ENCODE data around the gene SOAT2. TPM values are rescaled to one million over a fixed set of nuclear protein-coding genes. Genes with fewer than 3 reads are reported as not detected.

The SOAT2 gene
- total and polyA plus RNA-seq, 4 donors, result 0.48 to 9.4 (median 1.3) TPM

DNA sequence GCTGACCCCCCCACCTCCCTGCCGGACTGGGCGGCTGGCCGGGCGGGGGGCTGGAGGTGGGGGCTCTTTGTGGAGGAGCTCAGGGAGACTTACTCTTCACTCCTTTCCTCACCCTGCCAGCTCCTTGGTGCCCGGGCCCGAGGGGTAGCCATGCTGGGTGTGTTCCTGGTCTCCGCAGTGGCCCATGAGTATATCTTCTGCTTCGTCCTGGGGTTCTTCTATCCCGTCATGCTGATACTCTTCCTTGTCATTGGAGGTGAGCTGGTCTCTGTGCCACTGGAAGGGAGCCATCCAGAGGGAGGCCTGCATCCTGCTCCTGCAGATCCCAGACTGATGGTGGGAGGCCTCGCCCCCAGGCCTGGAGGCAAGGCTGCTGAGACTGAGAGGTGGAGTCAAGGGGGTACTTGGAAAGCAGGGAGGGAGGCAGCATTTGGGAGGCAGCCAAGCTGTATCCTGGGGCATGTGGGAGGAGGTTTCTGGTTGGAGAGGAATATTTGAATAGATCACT is 19.7 kb downstream of the SOAT2 start:
- H3K27ac ChIP-seq (ENCODE audit: low read depth in 1 of 2, low read length in 2 of 2), result no peak overlapping the region
- H3K36me3 ChIP-seq (ENCODE audit: control insufficient read depth in 4 of 4, insufficient read depth in 3 of 4, low read depth in 1 of 4, low read length in 3 of 4), result no peaks in the 10 kb centered on the region
- 97% methylated on average over 10 of the region's 10 CpGs for WGBS
- no peak overlapping the region for H3K9ac ChIP-seq (ENCODE audit: low read depth in 1 of 2, low read length in 2 of 2)
- DNase-seq (ENCODE audit: low spot score), result no peak
- no peaks in the 10 kb centered on the region for H3K9me3 ChIP-seq (ENCODE audit: control insufficient read depth in 4 of 4, low read length in 3 of 4)
- no peaks in the 10 kb centered on the region for H3K27me3 ChIP-seq (ENCODE audit: control insufficient read depth in 4 of 4, insufficient read depth in 4 of 4, low read length in 3 of 4)
- TF ChIP-seq FOXA1 (IDR thresholded peaks at IDR 0.05), result no peak
- TF ChIP-seq, protein P1, sequence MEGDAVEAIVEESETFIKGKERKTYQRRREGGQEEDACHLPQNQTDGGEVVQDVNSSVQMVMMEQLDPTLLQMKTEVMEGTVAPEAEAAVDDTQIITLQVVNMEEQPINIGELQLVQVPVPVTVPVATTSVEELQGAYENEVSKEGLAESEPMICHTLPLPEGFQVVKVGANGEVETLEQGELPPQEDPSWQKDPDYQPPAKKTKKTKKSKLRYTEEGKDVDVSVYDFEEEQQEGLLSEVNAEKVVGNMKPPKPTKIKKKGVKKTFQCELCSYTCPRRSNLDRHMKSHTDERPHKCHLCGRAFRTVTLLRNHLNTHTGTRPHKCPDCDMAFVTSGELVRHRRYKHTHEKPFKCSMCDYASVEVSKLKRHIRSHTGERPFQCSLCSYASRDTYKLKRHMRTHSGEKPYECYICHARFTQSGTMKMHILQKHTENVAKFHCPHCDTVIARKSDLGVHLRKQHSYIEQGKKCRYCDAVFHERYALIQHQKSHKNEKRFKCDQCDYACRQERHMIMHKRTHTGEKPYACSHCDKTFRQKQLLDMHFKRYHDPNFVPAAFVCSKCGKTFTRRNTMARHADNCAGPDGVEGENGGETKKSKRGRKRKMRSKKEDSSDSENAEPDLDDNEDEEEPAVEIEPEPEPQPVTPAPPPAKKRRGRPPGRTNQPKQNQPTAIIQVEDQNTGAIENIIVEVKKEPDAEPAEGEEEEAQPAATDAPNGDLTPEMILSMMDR (IDR thresholded peaks at IDR 0.05; ENCODE audit: low read depth, low read length, missing input control), result no peak
- no peak for TF ChIP-seq RAD21 (IDR thresholded peaks at IDR 0.05)
- no peak for TF ChIP-seq TAF1 (conservative IDR thresholded peaks at IDR 0.05)
- H3K4me3 ChIP-seq (ENCODE audit: low read depth in 1 of 3, low read length in 3 of 3), result no peak overlapping the region
- H3K4me1 ChIP-seq (ENCODE audit: control insufficient read depth in 4 of 4, insufficient read depth in 4 of 4, low read length in 3 of 4), result no peaks in the 10 kb centered on the region

DNA sequence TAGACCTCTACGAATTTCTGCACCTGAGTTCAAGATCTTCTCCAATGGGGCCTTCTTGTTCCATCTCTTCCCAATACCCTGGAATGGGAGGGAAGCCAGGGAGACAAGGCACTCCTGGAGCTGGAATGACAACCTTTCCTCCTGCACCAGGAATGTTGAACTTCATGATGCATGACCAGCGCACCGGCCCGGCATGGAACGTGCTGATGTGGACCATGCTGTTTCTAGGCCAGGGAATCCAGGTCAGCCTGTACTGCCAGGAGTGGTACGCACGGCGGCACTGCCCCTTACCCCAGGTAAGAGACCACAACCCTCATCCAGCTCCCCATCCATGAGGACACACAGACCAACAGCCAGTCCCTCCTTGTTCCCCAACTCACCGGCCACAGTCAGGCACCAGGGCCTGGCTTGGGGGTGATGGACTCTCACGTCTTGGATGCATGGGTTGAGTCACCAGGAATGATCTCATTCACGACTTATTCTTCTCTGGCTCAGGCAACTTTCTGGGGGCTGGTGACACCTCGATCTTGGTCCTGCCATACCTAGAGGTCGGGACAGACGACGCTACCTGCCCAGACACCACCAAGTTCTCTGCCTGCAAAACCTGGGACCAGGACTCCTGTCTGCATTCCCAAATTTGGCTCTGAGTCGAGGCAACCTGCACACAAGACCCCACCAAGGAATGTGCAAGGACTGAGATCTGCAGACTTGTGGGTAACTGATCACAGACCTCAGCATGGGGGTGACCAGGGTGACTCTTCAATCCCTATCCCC is 20.5 kb downstream of the SOAT2 start:
- Histone ChIP-seq H3K27me3 (ENCODE audit: control insufficient read depth in 4 of 4, insufficient read depth in 4 of 4, low read length in 3 of 4) (no peaks in the 10 kb centered on the region), H3K36me3 (ENCODE audit: control insufficient read depth in 4 of 4, insufficient read depth in 3 of 4, low read depth in 1 of 4, low read length in 3 of 4) (no peaks in the 10 kb centered on the region), H3K4me1 (ENCODE audit: control insufficient read depth in 4 of 4, insufficient read depth in 4 of 4, low read length in 3 of 4) (no peaks in the 10 kb centered on the region), H3K9ac (ENCODE audit: low read depth in 1 of 2, low read length in 2 of 2) (no peak overlapping the region), H3K9me3 (ENCODE audit: control insufficient read depth in 4 of 4, low read length in 3 of 4) (no peaks in the 10 kb centered on the region), H3K4me3 (ENCODE audit: low read depth in 1 of 3, low read length in 3 of 3) (no peak overlapping the region), H3K27ac (ENCODE audit: low read depth in 1 of 2, low read length in 2 of 2) (no peak overlapping the region)
- 96% methylated on average over 16 of the region's 16 CpGs for WGBS
- TF ChIP-seq RAD21 (IDR thresholded peaks at IDR 0.05) (no peak), HNF4A (conservative IDR thresholded peaks at IDR 0.05) (no peak), EGR1 (IDR thresholded peaks at IDR 0.05; ENCODE audit: low read depth in 2 of 2) (no peak), NR2F2 (IDR thresholded peaks at IDR 0.05) (no peak), RXRA (IDR thresholded peaks at IDR 0.05) (no peak), SP1 (IDR thresholded peaks at IDR 0.05) (no peak), FOXA2 (IDR thresholded peaks at IDR 0.05) (no peak), GABPA (IDR thresholded peaks at IDR 0.05 in 1 of 2, conservative IDR thresholded peaks at IDR 0.05 in 1 of 2) (no peak)
- TF ChIP-seq, protein P2, sequence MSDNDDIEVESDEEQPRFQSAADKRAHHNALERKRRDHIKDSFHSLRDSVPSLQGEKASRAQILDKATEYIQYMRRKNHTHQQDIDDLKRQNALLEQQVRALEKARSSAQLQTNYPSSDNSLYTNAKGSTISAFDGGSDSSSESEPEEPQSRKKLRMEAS (IDR thresholded peaks at IDR 0.05), result no peak
- TF ChIP-seq, protein P3, sequence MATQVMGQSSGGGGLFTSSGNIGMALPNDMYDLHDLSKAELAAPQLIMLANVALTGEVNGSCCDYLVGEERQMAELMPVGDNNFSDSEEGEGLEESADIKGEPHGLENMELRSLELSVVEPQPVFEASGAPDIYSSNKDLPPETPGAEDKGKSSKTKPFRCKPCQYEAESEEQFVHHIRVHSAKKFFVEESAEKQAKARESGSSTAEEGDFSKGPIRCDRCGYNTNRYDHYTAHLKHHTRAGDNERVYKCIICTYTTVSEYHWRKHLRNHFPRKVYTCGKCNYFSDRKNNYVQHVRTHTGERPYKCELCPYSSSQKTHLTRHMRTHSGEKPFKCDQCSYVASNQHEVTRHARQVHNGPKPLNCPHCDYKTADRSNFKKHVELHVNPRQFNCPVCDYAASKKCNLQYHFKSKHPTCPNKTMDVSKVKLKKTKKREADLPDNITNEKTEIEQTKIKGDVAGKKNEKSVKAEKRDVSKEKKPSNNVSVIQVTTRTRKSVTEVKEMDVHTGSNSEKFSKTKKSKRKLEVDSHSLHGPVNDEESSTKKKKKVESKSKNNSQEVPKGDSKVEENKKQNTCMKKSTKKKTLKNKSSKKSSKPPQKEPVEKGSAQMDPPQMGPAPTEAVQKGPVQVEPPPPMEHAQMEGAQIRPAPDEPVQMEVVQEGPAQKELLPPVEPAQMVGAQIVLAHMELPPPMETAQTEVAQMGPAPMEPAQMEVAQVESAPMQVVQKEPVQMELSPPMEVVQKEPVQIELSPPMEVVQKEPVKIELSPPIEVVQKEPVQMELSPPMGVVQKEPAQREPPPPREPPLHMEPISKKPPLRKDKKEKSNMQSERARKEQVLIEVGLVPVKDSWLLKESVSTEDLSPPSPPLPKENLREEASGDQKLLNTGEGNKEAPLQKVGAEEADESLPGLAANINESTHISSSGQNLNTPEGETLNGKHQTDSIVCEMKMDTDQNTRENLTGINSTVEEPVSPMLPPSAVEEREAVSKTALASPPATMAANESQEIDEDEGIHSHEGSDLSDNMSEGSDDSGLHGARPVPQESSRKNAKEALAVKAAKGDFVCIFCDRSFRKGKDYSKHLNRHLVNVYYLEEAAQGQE (IDR thresholded peaks at IDR 0.05), result no peak
- TF ChIP-seq, protein P1 (IDR thresholded peaks at IDR 0.05; ENCODE audit: low read depth, low read length, missing input control), result no peak
- DNase-seq (ENCODE audit: low spot score), result no peak
